ENCODE data around the gene MCTP1.

GRCh38 chr5:95219411-95219810, 65.5 kb downstream of the MCTP1 start:
- TF ChIP-seq POLR2AphosphoS5 (IDR thresholded peaks at IDR 0.05; ENCODE audit: insufficient read depth in 1 of 2, low read depth in 1 of 2), result no peak
- no peak for TF ChIP-seq POLR2A (IDR thresholded peaks at IDR 0.05)

Data from vagina (tissue), 2 donors.